Smooth muscle cell (in vitro differentiated cells): ENCODE data around the gene GJD3. TPM values are rescaled to one million over a fixed set of nuclear protein-coding genes. Genes with fewer than 3 reads are reported as not detected.
A peak's percentile ranks its signal among the peaks of the same experiment; 100 is the strongest.

Experiments
- DNase-seq: peaks from one replicate; lab custom pipeline; 2025; ENCODE audit not compliant: unreplicated experiment; lab: John Stamatoyannopoulos, UW
- H2AFZ ChIP-seq: fragments of 200-600 bp; sonication (generic); 2 replicates; pipeline ENCODE4 v1.6.0; 2016; ENCODE audit warnings: antibody characterized with exemption, low read depth, mild to moderate bottlenecking
- H3F3A ChIP-seq: fragments of 200-600 bp; sonication (generic); 2 replicates; pipeline ENCODE4 v1.6.0; 2017; ENCODE audit warnings: antibody characterized with exemption, low read depth
- H3K27ac ChIP-seq: fragments of 200-600 bp; sonication (generic); 2 replicates; pipeline ENCODE4 v1.5.1; 2016; ENCODE audit warnings: low read depth, mild to moderate bottlenecking
- H3K27me3 ChIP-seq: fragments of 200-600 bp; sonication (generic); 2 replicates; pipeline ENCODE4 v1.6.1; 2016; ENCODE audit warnings: low read depth, mild to moderate bottlenecking
- H3K36me3 ChIP-seq: fragments of 200-600 bp; sonication (generic); 2 replicates; pipeline ENCODE4 v1.5.1; 2016; ENCODE audit warnings: low read depth
- H3K4me1 ChIP-seq: fragments of 200-600 bp; sonication (generic); 2 replicates; pipeline ENCODE4 v1.5.1; 2016; ENCODE audit warnings: low read depth
- H3K4me2 ChIP-seq: fragments of 200-600 bp; sonication (generic); 2 replicates; pipeline ENCODE4 v1.6.0; 2016; ENCODE audit warnings: mild to moderate bottlenecking
- H3K4me3 ChIP-seq: fragments of 200-600 bp; sonication (generic); 2 replicates; pipeline ENCODE4 v1.5.1; 2016; ENCODE audit warnings: mild to moderate bottlenecking
- H3K79me2 ChIP-seq: fragments of 200-600 bp; sonication (generic); 2 replicates; pipeline ENCODE4 v1.6.0; 2016; ENCODE audit warnings: low read depth, mild to moderate bottlenecking
- H3K9ac ChIP-seq: fragments of 200-600 bp; sonication (generic); 2 replicates; pipeline ENCODE4 v1.6.0; 2016; ENCODE audit warnings: low read depth
- H3K9me3 ChIP-seq: fragments of 200-600 bp; sonication (generic); replicated peaks from 2 replicates; pipeline ENCODE4 v1.5.1; 2016; ENCODE audit warnings: low read depth
- H4K20me1 ChIP-seq: fragments of 200-600 bp; sonication (generic); 2 replicates; pipeline ENCODE4 v1.6.0; 2016; ENCODE audit warnings: low read depth
- CTCF ChIP-seq: fragments of 200-600 bp; sonication (generic); IDR thresholded peaks from 2 replicates; pipeline ENCODE4 v1.5.1; 2017; ENCODE audit warnings: borderline replicate concordance, mild to moderate bottlenecking, antibody characterized with exemption; ENCODE audit not compliant: insufficient read depth, poor library complexity, severe bottlenecking
- WGBS: methylation state at CpG from one replicate; pipeline ENCODE4 v1.1.7; 2016; ENCODE audit warnings: low lambda C conversion rate; 5-methylcytosine and 5-hydroxymethylcytosine counted together
- polyA plus RNA-seq: library from polyadenylated mRNA; unstranded; fragments of >200 nt; fragmentation: Nextera tagmentation; extraction: Ambion mirVana; gene quantifications from 2 replicates; pipeline ENCODE4 v1.2.1, GENCODE V29; 2016
- total RNA-seq: library from RNA; depleted of rRNA; stranded (reverse); fragments of >200 nt; gene quantifications from 2 replicates; pipeline ENCODE4 v1.2.3, GENCODE V29; 2014

The GJD3 gene
- total and polyA plus RNA-seq, 2 experiments from 2014 or later: 0.30 TPM; not detected in 1

GRCh38 chr17:40317880-40318829, 46.4 kb downstream of the GJD3 start:
- Histone ChIP-seq H3K4me3 (peak overlapping the region; percentile 91), H3K4me2 (peak overlapping the region; percentile 99), H2AFZ (peak overlapping the region; percentile 59), H4K20me1 (peaks cover 48% of the 10 kb centered on the region), H3K9me3 (no peaks in the 10 kb centered on the region), H3K27ac (peak overlapping the region; percentile 93), H3K4me1 (peaks cover 48% of the 10 kb centered on the region), H3K27me3 (no peaks in the 10 kb centered on the region), H3K9ac (peak overlapping the region; percentile 98), H3K79me2 (peaks cover 47% of the 10 kb centered on the region), H3F3A (peaks cover 13% of the 10 kb centered on the region), H3K36me3 (no peaks in the 10 kb centered on the region)
- WGBS: under 1% methylated on average over 65 of the region's 70 CpGs
- DNase-seq: peak; percentile 67
- TF ChIP-seq CTCF: peak; percentile 7

GRCh38 chr17:40317345-40317873, 47.1 kb downstream of the GJD3 start:
- Histone ChIP-seq H3K36me3 (no peaks in the 10 kb centered on the region), H3K4me1 (peaks cover 48% of the 10 kb centered on the region), H3K4me2 (peak overlapping the region; percentile 80), H4K20me1 (peaks cover 45% of the 10 kb centered on the region), H3K4me3 (peak overlapping the region; percentile 91), H3K79me2 (peaks cover 43% of the 10 kb centered on the region), H3K27ac (peak overlapping the region; percentile 93), H3K9ac (peak overlapping the region; percentile 74), H3F3A (peaks cover 13% of the 10 kb centered on the region), H3K27me3 (no peaks in the 10 kb centered on the region), H3K9me3 (no peaks in the 10 kb centered on the region), H2AFZ (no peak overlapping the region)
- TF ChIP-seq CTCF: peak; percentile 62
- DNase-seq: no peak
- 3% methylated on average over 6 of the region's 6 CpGs for WGBS

GRCh38 chr17:40316571-40317344, 47.8 kb downstream of the GJD3 start:
- no peaks in the 10 kb centered on the region for H3K27me3 ChIP-seq
- H3K4me3 ChIP-seq: peak overlapping the region; percentile 91
- peak overlapping the region; percentile 74 for H3K9ac ChIP-seq
- no peak for DNase-seq
- H4K20me1 ChIP-seq: peaks cover 40% of the 10 kb centered on the region
- no peaks in the 10 kb centered on the region for H3K36me3 ChIP-seq
- no peak for TF ChIP-seq CTCF
- peaks cover 13% of the 10 kb centered on the region for H3F3A ChIP-seq
- H3K9me3 ChIP-seq: no peaks in the 10 kb centered on the region
- peaks cover 48% of the 10 kb centered on the region for H3K4me1 ChIP-seq
- H2AFZ ChIP-seq: no peak overlapping the region
- WGBS: 4% methylated on average over 34 of the region's 38 CpGs
- peak overlapping the region; percentile 80 for H3K4me2 ChIP-seq
- H3K79me2 ChIP-seq: peaks cover 36% of the 10 kb centered on the region
- H3K27ac ChIP-seq: peak overlapping the region; percentile 93
